HG03039 (cell line): ENCODE data around the gene DEK.
"Not testable (repeated sequence)": the region's sequence is repeated elsewhere in the genome, so short reads cannot be mapped to it uniquely, and the experiment has no call there.

Source experiments
- ATAC-seq: cut with Tn5 transposase; IDR thresholded peaks from one replicate; pipeline ENCODE4 v1.9.1; 2021; ENCODE audit warnings: mild to moderate bottlenecking, moderate library complexity; ENCODE audit not compliant: unreplicated experiment

Gene DEK

GRCh38 chr6:18207949-18208348, 56.4 kb downstream of the DEK start:
- ATAC-seq, result no peak

GRCh38 chr6:18207438-18207837, 56.9 kb downstream of the DEK start:
- ATAC-seq, result no peak

- no peak for ATAC-seq
These were observed 57.7 kb downstream of the DEK start for GRCh38 chr6:18206591-18206990.

GRCh38 chr6:18204691-18205090, 59.6 kb downstream of the DEK start:
- no peak for ATAC-seq

- no peak for ATAC-seq
These were observed 60.5 kb downstream of the DEK start for GRCh38 chr6:18203786-18204185.

- no peak for ATAC-seq
These were observed 72.3 kb downstream of the DEK start for GRCh38 chr6:18192026-18192425.

- ATAC-seq, result no peak
These were observed 75.1 kb downstream of the DEK start for GRCh38 chr6:18189196-18189595.

- no peak for ATAC-seq
These were observed 76.6 kb downstream of the DEK start for GRCh38 chr6:18187701-18188100.

- no peak for ATAC-seq
These were observed 77.6 kb downstream of the DEK start for GRCh38 chr6:18186540-18187250.

DNA sequence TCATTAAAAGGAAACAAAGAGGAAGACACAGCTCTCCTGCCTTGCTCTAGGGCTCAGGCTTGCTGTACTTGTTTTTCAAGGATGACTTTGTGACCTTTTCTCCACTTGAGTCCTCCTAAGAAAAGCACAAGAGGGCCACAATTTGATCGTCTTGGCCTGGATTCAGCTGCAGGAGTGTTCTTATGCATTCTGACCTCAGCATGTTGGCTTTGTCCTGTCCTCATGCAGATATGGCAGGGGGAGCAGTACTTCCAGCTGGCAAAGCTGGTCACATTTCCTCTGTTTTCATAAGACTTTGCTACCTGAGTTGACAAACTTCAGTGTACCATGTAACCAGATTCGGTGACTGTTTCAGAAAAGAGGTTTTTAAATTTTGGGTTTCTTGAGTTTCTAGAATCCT, 78.3 kb downstream of the DEK start:
- no peak for ATAC-seq

- no peak for ATAC-seq
These were observed 78.7 kb downstream of the DEK start for GRCh38 chr6:18185624-18186023.

DNA sequence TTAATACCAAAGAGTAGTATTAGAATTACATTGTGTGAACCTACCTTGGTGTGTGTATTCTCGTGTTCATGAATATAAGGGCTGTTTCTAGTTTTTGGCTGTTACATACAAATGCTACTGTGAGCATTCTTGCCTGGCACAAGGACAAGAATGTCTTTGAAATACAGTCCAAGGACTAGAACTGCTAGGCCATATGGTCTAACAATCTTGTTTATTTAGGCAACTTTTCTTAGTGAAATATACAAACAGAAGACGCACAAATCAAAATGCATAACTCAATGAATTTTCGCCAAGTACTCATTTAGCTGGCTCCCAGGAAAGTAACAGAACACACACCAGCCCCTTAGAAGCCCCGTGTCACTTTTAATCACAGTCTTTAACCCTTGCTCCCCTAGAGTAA, 80.6 kb downstream of the DEK start:
- no peak for ATAC-seq

DNA sequence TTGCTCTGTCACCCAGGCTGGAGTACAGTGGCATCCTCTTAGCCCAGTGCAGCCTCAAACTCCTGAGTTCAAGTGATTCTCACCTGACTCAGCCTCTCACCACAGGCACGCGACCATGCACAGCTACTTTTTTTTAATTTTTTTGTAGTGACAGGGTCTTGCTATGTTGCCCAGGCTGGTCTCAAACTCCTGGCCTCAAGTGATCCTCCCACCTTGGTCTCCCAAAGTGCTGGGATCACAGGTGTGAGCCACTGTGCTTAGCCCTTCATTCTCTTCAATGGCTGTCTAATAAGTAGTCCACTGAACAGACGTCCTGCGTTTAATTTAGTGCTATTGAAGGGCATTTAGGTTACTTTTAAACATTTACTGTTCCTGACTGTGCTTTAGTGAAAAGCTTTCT, 81.8 kb downstream of the DEK start:
- ATAC-seq, result no peak

- no peak for ATAC-seq
These were observed 84.5 kb downstream of the DEK start for GRCh38 chr6:18179770-18180356.

GRCh38 chr6:18178960-18179615, 85.2 kb downstream of the DEK start:
- ATAC-seq, result no peak

DNA sequence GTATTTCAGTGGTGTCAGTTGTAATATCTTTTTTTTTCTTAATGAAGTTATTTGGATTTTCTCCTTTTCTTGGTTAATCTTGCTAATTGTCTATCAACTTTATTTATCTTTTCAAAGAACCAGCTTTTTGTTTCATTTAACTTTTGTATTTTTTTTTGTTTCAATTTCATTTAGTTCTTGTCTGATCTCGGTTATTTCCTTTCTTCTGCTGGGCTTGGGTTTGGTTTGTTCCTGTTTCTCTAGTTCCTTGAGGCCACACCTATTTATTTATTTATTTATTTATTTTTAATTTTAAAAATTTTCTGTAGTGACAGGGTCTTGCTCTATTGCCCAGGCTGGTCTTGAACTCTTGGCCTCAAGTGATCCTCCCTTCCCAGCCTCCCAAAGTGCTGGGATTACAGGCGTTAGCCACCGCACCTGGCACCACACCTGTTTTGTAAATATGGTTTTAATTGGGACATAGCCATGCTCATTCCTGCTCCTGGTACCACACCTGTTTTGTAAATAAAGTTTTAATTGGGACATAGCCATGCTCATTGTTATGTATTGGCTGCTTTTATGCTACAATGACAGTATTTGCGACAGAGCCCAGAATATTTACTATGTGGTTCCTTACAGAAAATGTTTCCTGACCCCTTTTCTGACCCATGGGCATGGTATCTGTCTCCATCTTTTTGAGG, 86.9 kb downstream of the DEK start:
- ATAC-seq, result no peak

DNA sequence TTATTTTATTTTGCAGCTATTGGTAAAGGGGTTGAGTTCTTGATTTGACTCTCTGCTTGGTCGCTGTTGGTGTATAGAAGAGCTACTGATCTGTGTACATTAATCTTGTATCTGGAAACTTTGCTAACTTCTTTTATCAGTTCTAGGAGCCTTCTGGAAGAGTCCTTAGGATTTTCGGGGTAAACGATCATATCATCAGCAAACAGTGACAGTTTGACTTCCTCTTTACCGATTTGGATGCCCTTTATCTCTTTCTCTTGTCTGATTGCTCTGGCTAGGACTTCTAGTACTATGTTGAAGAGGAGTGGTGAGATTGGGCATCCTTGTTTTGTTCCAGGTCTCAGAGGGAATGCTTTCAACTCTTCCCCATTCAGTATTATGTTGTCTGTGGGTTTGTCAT, 88.1 kb downstream of the DEK start:
- not testable (repeated sequence) for ATAC-seq
